ENCODE results near the gene ARAP1. TPM values are rescaled to one million over a fixed set of nuclear protein-coding genes. Genes with fewer than 3 reads are reported as not detected.

ARAP1 gene
- total and polyA plus RNA-seq, 2 donors (not counting 3 experiments of a cell fraction or from before 2014, with no cell fraction given) = 36.8 to 66.2 TPM

DNA sequence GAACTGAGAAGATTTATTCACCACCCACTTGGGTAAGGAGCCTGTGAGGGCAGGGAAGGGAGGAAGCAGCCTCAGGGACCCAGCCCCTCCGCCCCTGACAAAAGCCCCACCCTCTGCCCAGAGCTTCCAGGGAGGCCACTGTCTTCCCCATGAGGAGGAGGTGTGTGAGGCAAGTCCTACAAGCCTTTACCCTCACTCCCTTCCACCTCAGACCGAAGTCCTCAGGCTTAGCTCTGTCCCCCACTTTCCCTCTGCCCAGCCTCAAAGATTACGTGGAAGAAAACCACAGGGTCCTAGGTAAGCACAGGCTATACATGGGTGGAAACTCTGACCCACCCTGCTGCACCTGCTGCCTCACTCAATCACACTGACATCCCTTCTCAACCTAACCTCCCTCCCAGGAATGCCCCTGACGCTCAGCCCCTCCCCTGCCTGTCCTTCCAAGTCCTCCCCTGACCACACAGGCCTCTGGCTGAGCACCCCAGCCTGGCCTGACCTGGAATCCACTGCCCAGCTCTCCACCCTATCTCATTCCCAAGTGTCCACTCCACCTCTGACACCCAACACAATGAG, 3.6 kb upstream of the ARAP1 start:
- no peak for DNase-seq (ENCODE audit: low read depth, low spot score)
- H3K4me3 ChIP-seq (replicated peaks in 1 of 3; ENCODE audit: insufficient read depth in 1 of 3, low read depth in 1 of 3, low read length in 3 of 3) = no peak overlapping the region
- no peaks in the 10 kb centered on the region for H3K9me3 ChIP-seq (replicated peaks; ENCODE audit: control insufficient read depth, insufficient read depth, low read length)
- H2AFZ ChIP-seq (ENCODE audit: low read depth, low read length) = no peak overlapping the region
- H3K9ac ChIP-seq (replicated peaks; ENCODE audit: extremely low read depth, insufficient read depth, low read length) = no peak overlapping the region
- H3K9me1 ChIP-seq (replicated peaks; ENCODE audit: control insufficient read depth, extremely low read depth, insufficient read depth, low read length) = no peaks in the 10 kb centered on the region
- TF ChIP-seq, protein P1, sequence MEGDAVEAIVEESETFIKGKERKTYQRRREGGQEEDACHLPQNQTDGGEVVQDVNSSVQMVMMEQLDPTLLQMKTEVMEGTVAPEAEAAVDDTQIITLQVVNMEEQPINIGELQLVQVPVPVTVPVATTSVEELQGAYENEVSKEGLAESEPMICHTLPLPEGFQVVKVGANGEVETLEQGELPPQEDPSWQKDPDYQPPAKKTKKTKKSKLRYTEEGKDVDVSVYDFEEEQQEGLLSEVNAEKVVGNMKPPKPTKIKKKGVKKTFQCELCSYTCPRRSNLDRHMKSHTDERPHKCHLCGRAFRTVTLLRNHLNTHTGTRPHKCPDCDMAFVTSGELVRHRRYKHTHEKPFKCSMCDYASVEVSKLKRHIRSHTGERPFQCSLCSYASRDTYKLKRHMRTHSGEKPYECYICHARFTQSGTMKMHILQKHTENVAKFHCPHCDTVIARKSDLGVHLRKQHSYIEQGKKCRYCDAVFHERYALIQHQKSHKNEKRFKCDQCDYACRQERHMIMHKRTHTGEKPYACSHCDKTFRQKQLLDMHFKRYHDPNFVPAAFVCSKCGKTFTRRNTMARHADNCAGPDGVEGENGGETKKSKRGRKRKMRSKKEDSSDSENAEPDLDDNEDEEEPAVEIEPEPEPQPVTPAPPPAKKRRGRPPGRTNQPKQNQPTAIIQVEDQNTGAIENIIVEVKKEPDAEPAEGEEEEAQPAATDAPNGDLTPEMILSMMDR (IDR thresholded peaks at IDR 0.05; ENCODE audit: extremely low read depth in 1 of 2, insufficient read depth in 1 of 2, low read depth in 1 of 2, low read length in 2 of 2) = no peak
- TF ChIP-seq POLR2A (IDR thresholded peaks at IDR 0.05; ENCODE audit: low read depth, low read length) (no peak), FOS (IDR thresholded peaks at IDR 0.05; ENCODE audit: borderline replicate concordance, insufficient read depth, low read length) (no peak), GATA2 (IDR thresholded peaks at IDR 0.05; ENCODE audit: insufficient read depth, insufficient read length, low read depth, low read length) (no peak), MYC (IDR thresholded peaks at IDR 0.05; ENCODE audit: low read depth, low read length) (no peak), POLR2AphosphoS5 (IDR thresholded peaks at IDR 0.05; ENCODE audit: insufficient read depth, low read depth, low read length) (no peak), EZH2 (IDR thresholded peaks at IDR 0.05; ENCODE audit: borderline replicate concordance, low read depth, low read length, severe bottlenecking) (no peak)
- TF ChIP-seq, protein P2, sequence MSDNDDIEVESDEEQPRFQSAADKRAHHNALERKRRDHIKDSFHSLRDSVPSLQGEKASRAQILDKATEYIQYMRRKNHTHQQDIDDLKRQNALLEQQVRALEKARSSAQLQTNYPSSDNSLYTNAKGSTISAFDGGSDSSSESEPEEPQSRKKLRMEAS (IDR thresholded peaks at IDR 0.05; ENCODE audit: insufficient read depth, insufficient read length) = no peak
- BruUV-seq (replicated peaks) = no TSS peak
- no peaks in the 10 kb centered on the region for H3K27me3 ChIP-seq (ENCODE audit: control insufficient read depth in 2 of 2, insufficient read depth in 2 of 2, low read length in 2 of 2)
- intact Hi-C loops (cut with micrococcal nuclease) (no loop called here), dilution Hi-C loops (cut with MboI; ENCODE audit: extremely low pct_ligation_motif_present, low sequenced_read_pairs) (no loop called here)
- peaks cover 12% of the 10 kb centered on the region for H3K4me1 ChIP-seq (ENCODE audit: control insufficient read depth, extremely low read depth, insufficient read depth, low read length)
- ChIA-PET POLR2A (no interaction called here), CTCF (interaction anchor here (0.7 kb wide), 1 partner anchor 22 kb away, joined by 5 read pairs; no protein-coding TSS in a partner anchor)
- no peaks in the 10 kb centered on the region for H3K36me3 ChIP-seq (ENCODE audit: control insufficient read depth in 2 of 2, extremely low read depth in 1 of 2, insufficient read depth in 2 of 2, low read length in 2 of 2)
- no peak for FAIRE-seq
- H3K27ac ChIP-seq (ENCODE audit: insufficient read depth, low read depth, low read length) = no peak overlapping the region
- no peaks in the 10 kb centered on the region for H4K20me1 ChIP-seq (replicated peaks; ENCODE audit: control insufficient read depth, extremely low read depth, insufficient read depth, low read length)
- peaks cover 8% of the 10 kb centered on the region for H3K79me2 ChIP-seq (ENCODE audit: control insufficient read depth, insufficient read depth, low read length)
- H3K4me2 ChIP-seq (ENCODE audit: insufficient read depth, low read length) = no peak overlapping the region
